Activated naive CD4-positive, alpha-beta T cell treated with anti-CD3 and anti-CD28 coated beads for 36 hours (primary cell): Measurements from ENCODE around the gene PI4K2A. TPM values are rescaled to one million over a fixed set of nuclear protein-coding genes. Genes with fewer than 3 reads are reported as not detected.
A peak's percentile ranks its signal among the peaks of the same experiment; 100 is the strongest.

ENCODE experiments used
- CTCF ChIA-PET: fragments of 350-600 bp; sonication (Branson Sonifier 250); formaldehyde crosslinking; loops from one replicate; lab custom pipeline; 2021; ENCODE audit warnings: antibody characterized with exemption; lab: Charles Lee
- DNase-seq: peaks from one replicate; pipeline ENCODE4 v3.0.0-alpha.2; 2020
- H3K27ac Mint-ChIP-seq: one replicate; pipeline ENCODE4 v1.8.0; 2021; ENCODE audit warnings: mild to moderate bottlenecking, mixed read lengths
- H3K27me3 Mint-ChIP-seq: one replicate; pipeline ENCODE4 v1.8.0; 2021; ENCODE audit warnings: low read depth, mixed read lengths
- H3K36me3 Mint-ChIP-seq: one replicate; pipeline ENCODE4 v1.8.0; 2021; ENCODE audit warnings: low read depth, mixed read lengths
- H3K4me1 Mint-ChIP-seq: one replicate; pipeline ENCODE4 v1.8.0; 2021; ENCODE audit warnings: low read depth, mixed read lengths
- H3K4me3 Mint-ChIP-seq: one replicate; pipeline ENCODE4 v1.8.0; 2021; ENCODE audit warnings: mild to moderate bottlenecking, moderate library complexity, mixed read lengths
- H3K9me3 Mint-ChIP-seq: one replicate; pipeline ENCODE4 v1.8.0; 2021; ENCODE audit warnings: mixed read lengths
- intact Hi-C: fragments of 100-400 bp; cut with micrococcal nuclease; formaldehyde crosslinking; loops from one replicate; pipeline ENCODE4 v1.15.1; 2023
- total RNA-seq, 2 experiments: library from RNA; stranded (reverse); gene quantifications; one replicate each; pipeline ENCODE4 v1.2.3, GENCODE V29; 2021

Gene PI4K2A
- total RNA-seq, 2 experiments from 2014 or later: 8.9 to 9.4 TPM

- intact Hi-C loops: no loop called here
- H3K4me3 Mint-ChIP-seq: no peak overlapping the region
- DNase-seq: no peak
- CTCF ChIA-PET: no interaction called here
- no peak overlapping the region for H3K27ac Mint-ChIP-seq
- no peaks in the 10 kb centered on the region for H3K4me1 Mint-ChIP-seq
- peaks cover 20% of the 10 kb centered on the region for H3K36me3 Mint-ChIP-seq
- no peaks in the 10 kb centered on the region for H3K9me3 Mint-ChIP-seq
- H3K27me3 Mint-ChIP-seq: no peaks in the 10 kb centered on the region
These were observed 16.3 kb downstream of the PI4K2A start for GRCh38 chr10:97656777-97657176.

- Mint-ChIP-seq H3K27me3 (no peaks in the 10 kb centered on the region), H3K36me3 (peaks cover 20% of the 10 kb centered on the region), H3K4me3 (no peak overlapping the region), H3K27ac (no peak overlapping the region), H3K9me3 (no peaks in the 10 kb centered on the region), H3K4me1 (no peaks in the 10 kb centered on the region)
- intact Hi-C loops: no loop called here
- CTCF ChIA-PET: interaction anchor here (0.6 kb wide), 1 partner anchor 63 kb away, joined by 3 read pairs; no protein-coding TSS in a partner anchor
- DNase-seq: no peak
These were observed 19.1 kb downstream of the PI4K2A start for GRCh38 chr10:97659589-97659988.

- Mint-ChIP-seq H3K4me1 (no peaks in the 10 kb centered on the region), H3K4me3 (no peak overlapping the region), H3K27me3 (no peaks in the 10 kb centered on the region), H3K9me3 (no peaks in the 10 kb centered on the region), H3K27ac (no peak overlapping the region), H3K36me3 (peaks cover 14% of the 10 kb centered on the region)
- intact Hi-C loops: no loop called here
- CTCF ChIA-PET: interaction anchor here (0.6 kb wide), 1 partner anchor 82 kb away, joined by 3 read pairs; no protein-coding TSS in a partner anchor
- DNase-seq: no peak
These were observed 23.9 kb downstream of the PI4K2A start for GRCh38 chr10:97664282-97664850.

- no peak for DNase-seq
- intact Hi-C loops: no loop called here
- no peak overlapping the region for H3K4me3 Mint-ChIP-seq
- H3K4me1 Mint-ChIP-seq: no peaks in the 10 kb centered on the region
- CTCF ChIA-PET: interaction anchor here (1.4 kb wide), 1 partner anchor 12 kb away, joined by 5 read pairs; no protein-coding TSS in a partner anchor
- H3K36me3 Mint-ChIP-seq: peaks cover 13% of the 10 kb centered on the region
- no peaks in the 10 kb centered on the region for H3K9me3 Mint-ChIP-seq
- H3K27ac Mint-ChIP-seq: no peak overlapping the region
- no peaks in the 10 kb centered on the region for H3K27me3 Mint-ChIP-seq
These were observed 26.5 kb downstream of the PI4K2A start for GRCh38 chr10:97666992-97667391.

- Mint-ChIP-seq H3K36me3 (peaks cover 13% of the 10 kb centered on the region), H3K4me3 (no peak overlapping the region)
- CTCF ChIA-PET: interaction anchor here (1.3 to 1.4 kb wide), 2 partner anchors 9 to 12 kb away, joined by 5 read pairs; no protein-coding TSS in a partner anchor
These were observed 27.0 kb downstream of the PI4K2A start for GRCh38 chr10:97667463-97667862.

GRCh38 chr10:97669571-97669970 lies 29.1 kb downstream of the PI4K2A start:
- CTCF ChIA-PET: interaction anchor here (1.0 to 1.4 kb wide), 3 partner anchors 10 to 205 kb away, joined by 3 to 6 read pairs (median 4); no protein-coding TSS in a partner anchor
- Mint-ChIP-seq H3K27me3 (no peaks in the 10 kb centered on the region), H3K36me3 (peaks cover 9% of the 10 kb centered on the region), H3K27ac (no peak overlapping the region), H3K4me1 (no peaks in the 10 kb centered on the region), H3K9me3 (no peaks in the 10 kb centered on the region), H3K4me3 (no peak overlapping the region)
- intact Hi-C loops: no loop called here
- DNase-seq: no peak

More at GRCh38 chr10:97667463-97667862, 27.0 kb downstream of the PI4K2A start:
- Mint-ChIP-seq H3K9me3 (no peaks in the 10 kb centered on the region), H3K27ac (no peak overlapping the region), H3K4me1 (no peaks in the 10 kb centered on the region), H3K27me3 (no peaks in the 10 kb centered on the region)
- intact Hi-C loops: no loop called here
- DNase-seq: no peak

GRCh38 chr10:97673736-97674525 lies 33.5 kb downstream of the PI4K2A start:
- peaks cover 3% of the 10 kb centered on the region for H3K36me3 Mint-ChIP-seq
- intact Hi-C loops: no loop called here
- CTCF ChIA-PET: interaction anchor here (2.4 to 6.5 kb wide), 2 partner anchors 9 to 13 kb away, joined by 10 to 45 read pairs; partner anchors contain the start of gene AVPI1
- peak; percentile 45 for DNase-seq
- no peaks in the 10 kb centered on the region for H3K9me3 Mint-ChIP-seq
- H3K4me3 Mint-ChIP-seq: no peak overlapping the region
- no peaks in the 10 kb centered on the region for H3K27me3 Mint-ChIP-seq
- H3K27ac Mint-ChIP-seq: no peak overlapping the region
- no peaks in the 10 kb centered on the region for H3K4me1 Mint-ChIP-seq

GRCh38 chr10:97675222-97675621 lies 34.8 kb downstream of the PI4K2A start:
- no peaks in the 10 kb centered on the region for H3K9me3 Mint-ChIP-seq
- DNase-seq: no peak
- no peak overlapping the region for H3K27ac Mint-ChIP-seq
- H3K27me3 Mint-ChIP-seq: no peaks in the 10 kb centered on the region
- CTCF ChIA-PET: interaction anchor here (2.4 to 6.5 kb wide), 4 partner anchors 8 to 104 kb away, joined by 8 to 45 read pairs (median 23); partner anchors contain the start of gene AVPI1
- no peak overlapping the region for H3K4me3 Mint-ChIP-seq
- intact Hi-C loops: no loop called here
- H3K4me1 Mint-ChIP-seq: no peaks in the 10 kb centered on the region
- H3K36me3 Mint-ChIP-seq: peaks cover 3% of the 10 kb centered on the region

GRCh38 chr10:97676770-97677581 lies 36.5 kb downstream of the PI4K2A start:
- no peaks in the 10 kb centered on the region for H3K9me3 Mint-ChIP-seq
- H3K27ac Mint-ChIP-seq: no peak overlapping the region
- intact Hi-C loops: loop anchor here (1.0 to 2.0 kb wide), 5 partner anchors 9 to 192 kb away; partner anchors contain the start of gene ANKRD2
- no peaks in the 10 kb centered on the region for H3K27me3 Mint-ChIP-seq
- peak; percentile 48 for DNase-seq
- H3K36me3 Mint-ChIP-seq: peaks cover 2% of the 10 kb centered on the region
- H3K4me3 Mint-ChIP-seq: no peak overlapping the region
- H3K4me1 Mint-ChIP-seq: no peaks in the 10 kb centered on the region
- CTCF ChIA-PET: interaction anchor here (0.6 to 6.5 kb wide), 20 partner anchors 9 to 192 kb away, joined by 3 to 45 read pairs (median 3); partner anchors contain the start of genes AVPI1, MARVELD1 and ZFYVE27

GRCh38 chr10:97679594-97679993 lies 39.1 kb downstream of the PI4K2A start:
- Mint-ChIP-seq H3K27me3 (no peaks in the 10 kb centered on the region), H3K4me1 (no peaks in the 10 kb centered on the region), H3K4me3 (no peak overlapping the region), H3K9me3 (no peaks in the 10 kb centered on the region), H3K27ac (no peak overlapping the region), H3K36me3 (peaks cover 2% of the 10 kb centered on the region)
- intact Hi-C loops: no loop called here
- DNase-seq: no peak
- CTCF ChIA-PET: interaction anchor here (1.3 to 6.5 kb wide), 6 partner anchors 7 to 53 kb away, joined by 3 to 45 read pairs (median 5); partner anchors contain the start of gene AVPI1

GRCh38 chr10:97682042-97682441 lies 41.6 kb downstream of the PI4K2A start:
- DNase-seq: no peak
- Mint-ChIP-seq H3K4me1 (peaks cover 4% of the 10 kb centered on the region), H3K36me3 (peaks cover 2% of the 10 kb centered on the region), H3K4me3 (no peak overlapping the region), H3K27me3 (no peaks in the 10 kb centered on the region), H3K27ac (no peak overlapping the region), H3K9me3 (no peaks in the 10 kb centered on the region)
- intact Hi-C loops: no loop called here
- CTCF ChIA-PET: interaction anchor here (0.7 to 3.1 kb wide), 6 partner anchors 7 to 187 kb away, joined by 3 to 12 read pairs (median 6); partner anchors contain the start of gene ZFYVE27
